Muscle layer of colon (tissue), 2 donors: ENCODE measurements around the gene CELF5.
A peak's percentile ranks its signal among the peaks of the same experiment; 100 is the strongest.
"Not testable (repeated sequence)": the region's sequence is repeated elsewhere in the genome, so short reads cannot be mapped to it uniquely, and the experiment has no call there.

ENCODE experiments used
- H3K27ac ChIP-seq: one replicate; pipeline ENCODE4 v1.7.0; 2013; ENCODE audit warnings: low read depth, mild to moderate bottlenecking, low read length, moderate library complexity
- H3K27me3 ChIP-seq, 2 donors: one replicate each; pipeline ENCODE4 v1.7.0; 2013; ENCODE audit warnings: low read length in 2 of 2, mild to moderate bottlenecking in 2 of 2; ENCODE audit not compliant: insufficient read depth in 2 of 2, control insufficient read depth in 1 of 2
- H3K36me3 ChIP-seq: one replicate; pipeline ENCODE4 v1.7.0; 2013; ENCODE audit warnings: mild to moderate bottlenecking, low read length; ENCODE audit not compliant: insufficient read depth
- H3K4me1 ChIP-seq: one replicate; pipeline ENCODE4 v1.7.0; 2013; ENCODE audit warnings: mild to moderate bottlenecking, low read length; ENCODE audit not compliant: insufficient read depth
- H3K4me3 ChIP-seq, 2 donors: one replicate each; pipeline ENCODE4 v1.7.0; 2013; ENCODE audit warnings: low read length in 2 of 2, low read depth in 1 of 2, mild to moderate bottlenecking in 1 of 2, moderate library complexity in 1 of 2
- H3K9ac ChIP-seq: one replicate; pipeline ENCODE4 v1.7.0; 2013; ENCODE audit warnings: low read length
- H3K9me3 ChIP-seq: one replicate; pipeline ENCODE4 v1.7.0; 2013; ENCODE audit warnings: mild to moderate bottlenecking, low read length
- donor health status: abdominal sarcoma.
- donor health status: Adenocarcinoma of cecum.

Gene CELF5

GRCh38 chr19:3336351-3336679 lies 111.9 kb downstream of the CELF5 start:
- Histone ChIP-seq H3K4me1 (peaks cover 44% of the 10 kb centered on the region), H3K27me3 (no peaks in the 10 kb centered on the region), H3K4me3 (peak overlapping the region in 1 of 2 donors; percentile 1), H3K27ac (peak overlapping the region; percentile 96), H3K9ac (peak overlapping the region; percentile 41), H3K36me3 (no peaks in the 10 kb centered on the region), H3K9me3 (no peaks in the 10 kb centered on the region)

DNA sequence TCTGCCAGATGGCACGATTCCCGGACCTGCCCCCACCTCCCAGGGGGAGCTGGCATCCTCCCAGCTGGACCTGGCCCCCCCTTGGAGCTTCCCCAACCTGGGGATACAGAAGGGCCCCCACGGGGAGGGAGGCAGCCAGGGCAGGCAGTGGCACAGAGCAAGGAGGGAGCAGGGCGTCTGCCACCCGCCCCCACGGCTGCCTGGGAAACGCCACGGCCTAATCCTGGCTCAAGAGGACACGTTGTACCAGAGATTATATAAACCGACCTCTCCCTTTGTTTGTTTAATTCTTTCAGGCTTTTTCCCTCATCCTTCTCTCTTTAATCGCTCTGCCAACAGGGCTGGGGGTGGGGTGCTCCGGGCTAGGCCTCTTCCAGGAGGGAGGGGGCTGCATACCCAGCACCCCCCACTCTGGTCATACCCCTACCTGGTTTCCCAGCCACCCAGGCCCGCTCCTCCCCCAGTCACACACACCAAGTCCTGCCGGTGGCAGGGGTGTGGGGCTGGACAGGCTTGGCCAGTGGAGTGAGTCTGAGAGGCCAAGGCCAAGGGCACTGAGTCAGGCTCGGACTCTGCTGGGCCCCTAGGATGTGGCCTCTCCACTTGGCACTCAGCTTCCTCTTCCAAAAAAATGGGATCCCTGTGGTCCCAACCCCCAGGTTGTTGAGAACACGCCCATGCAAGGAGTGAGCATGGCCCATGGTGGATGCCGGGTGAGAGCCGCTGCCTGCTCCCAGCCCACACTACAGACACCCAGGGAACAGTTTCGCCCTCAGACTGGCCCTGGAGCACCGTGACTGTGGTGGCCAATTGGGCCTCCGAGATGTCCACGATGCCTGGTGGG lies 112.4 kb downstream of the CELF5 start:
- Histone ChIP-seq H3K4me1 (peaks cover 44% of the 10 kb centered on the region), H3K27ac (peak overlapping the region; percentile 96), H3K36me3 (no peaks in the 10 kb centered on the region), H3K27me3 (no peaks in the 10 kb centered on the region), H3K9ac (peak overlapping the region; percentile 68), H3K9me3 (no peaks in the 10 kb centered on the region), H3K4me3 (peak overlapping the region in 1 of 2 donors; percentile 23)

- no peak overlapping the region for H3K4me3 ChIP-seq
- H3K27me3 ChIP-seq = no peaks in the 10 kb centered on the region
- H3K4me1 ChIP-seq = peaks cover 39% of the 10 kb centered on the region
- H3K36me3 ChIP-seq = no peaks in the 10 kb centered on the region
- H3K9ac ChIP-seq = no peak overlapping the region
- no peaks in the 10 kb centered on the region for H3K9me3 ChIP-seq
- no peak overlapping the region for H3K27ac ChIP-seq
Observed at GRCh38 chr19:3338541-3339181, 114.2 kb downstream of the CELF5 start.

GRCh38 chr19:3340340-3340739 lies 115.9 kb downstream of the CELF5 start:
- Histone ChIP-seq H3K9ac (no peak overlapping the region), H3K4me1 (peaks cover 29% of the 10 kb centered on the region), H3K9me3 (no peaks in the 10 kb centered on the region), H3K27me3 (no peaks in the 10 kb centered on the region), H3K27ac (peak overlapping the region; percentile 14), H3K36me3 (no peaks in the 10 kb centered on the region), H3K4me3 (no peak overlapping the region)

DNA sequence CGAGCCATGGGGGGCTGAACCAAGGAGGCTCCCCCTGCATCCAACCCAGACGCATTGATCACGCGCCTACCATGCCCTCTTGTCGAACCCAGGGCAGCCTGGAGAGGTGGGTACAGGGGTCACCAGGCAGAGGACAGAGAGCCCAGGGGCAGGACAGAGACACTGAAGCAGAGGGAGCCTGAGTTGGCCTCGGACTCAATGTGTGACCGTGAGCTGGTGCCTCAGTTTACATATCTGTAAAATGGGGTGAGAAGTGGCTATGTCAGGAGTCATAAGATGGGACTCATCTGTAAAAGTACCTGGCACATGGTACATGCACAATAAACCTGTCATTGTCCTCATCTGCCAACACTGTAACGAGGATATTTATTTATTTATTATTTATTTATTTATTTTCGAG lies 117.8 kb downstream of the CELF5 start:
- no peaks in the 10 kb centered on the region for H3K9me3 ChIP-seq
- no peak overlapping the region for H3K4me3 ChIP-seq
- H3K9ac ChIP-seq = no peak overlapping the region
- H3K27me3 ChIP-seq = no peaks in the 10 kb centered on the region
- no peaks in the 10 kb centered on the region for H3K36me3 ChIP-seq
- peaks cover 26% of the 10 kb centered on the region for H3K4me1 ChIP-seq
- H3K27ac ChIP-seq = no peak overlapping the region

DNA sequence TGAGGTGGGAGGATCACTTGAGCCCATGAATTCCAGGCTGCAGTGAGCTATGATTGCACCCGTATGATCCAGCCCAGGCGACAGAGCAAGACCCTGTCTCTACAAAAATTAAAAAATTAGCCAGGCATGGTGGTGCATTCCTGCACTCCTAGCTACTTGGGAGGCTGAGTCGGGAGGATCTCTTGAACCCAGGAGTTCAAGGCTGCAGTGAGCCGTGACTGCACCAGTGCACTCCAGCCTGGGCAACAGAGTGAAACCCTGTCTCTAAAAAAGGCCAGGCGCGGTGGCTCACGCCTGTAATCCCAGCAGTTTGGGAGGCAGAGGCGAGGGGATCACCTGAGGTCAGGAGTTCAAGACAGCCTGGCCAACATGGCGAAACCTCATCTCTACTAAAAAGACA lies 118.5 kb downstream of the CELF5 start:
- H3K27ac ChIP-seq, H3K9ac ChIP-seq, H3K4me3 ChIP-seq, H3K9me3 ChIP-seq, H3K27me3 ChIP-seq, H3K36me3 ChIP-seq: not testable (repeated sequence)
- peaks cover 22% of the 10 kb centered on the region for H3K4me1 ChIP-seq

GRCh38 chr19:3343619-3344502 lies 119.4 kb downstream of the CELF5 start:
- Histone ChIP-seq H3K9me3 (no peaks in the 10 kb centered on the region), H3K9ac (no peak overlapping the region), H3K27me3 (no peaks in the 10 kb centered on the region), H3K4me3 (peak overlapping the region in 1 of 2 donors; percentile 20), H3K27ac (peak overlapping the region; percentile 68), H3K4me1 (peaks cover 17% of the 10 kb centered on the region), H3K36me3 (no peaks in the 10 kb centered on the region)

DNA sequence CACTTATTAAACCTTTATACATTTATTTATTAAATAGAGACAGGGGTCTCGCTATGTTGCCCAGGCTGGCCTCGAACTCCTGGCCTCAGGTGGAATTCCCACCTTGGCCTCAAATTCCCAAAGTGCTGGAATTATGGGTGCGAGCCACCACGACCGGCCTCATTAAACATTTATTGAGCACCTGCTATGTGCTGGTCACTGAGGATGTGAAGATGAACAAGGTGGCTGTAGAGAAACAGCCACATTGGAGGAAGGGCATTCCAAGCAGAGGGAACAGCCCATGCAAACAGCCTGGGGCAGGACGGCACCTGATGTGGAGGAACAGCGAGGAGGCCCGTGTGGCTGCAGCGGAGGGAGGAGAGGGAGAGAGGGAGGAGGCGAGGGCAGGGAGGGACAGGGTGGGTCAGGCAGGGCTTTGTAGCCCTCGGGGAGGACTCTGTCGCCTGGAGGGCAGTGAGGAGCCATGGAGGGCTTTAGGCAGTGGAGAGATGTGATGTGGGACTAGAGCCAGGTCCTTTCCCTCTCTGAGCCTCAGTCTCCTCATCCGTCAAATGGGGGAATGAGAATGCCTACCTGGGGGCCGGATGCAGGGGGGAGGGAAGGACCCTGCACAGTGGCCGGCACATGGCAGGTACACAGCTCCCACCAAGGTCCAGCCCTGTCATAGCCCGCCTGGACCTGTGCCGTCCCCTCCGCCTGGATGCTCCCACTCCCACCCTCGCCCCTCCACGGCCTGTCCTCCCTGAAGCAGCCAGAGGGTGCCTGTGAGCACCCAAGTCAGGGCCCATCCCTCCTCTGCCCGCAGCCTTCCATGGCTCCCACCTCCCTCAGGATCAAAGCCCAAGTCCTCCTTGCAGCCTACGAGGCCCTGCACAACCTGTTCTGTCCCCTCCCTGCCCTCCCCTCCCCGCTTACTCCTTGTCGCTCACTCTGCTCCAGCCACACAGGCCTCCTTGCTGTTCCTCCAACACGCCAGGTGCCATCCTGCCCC lies 120.4 kb downstream of the CELF5 start:
- H3K27ac ChIP-seq = peak overlapping the region; percentile 52
- H3K4me3 ChIP-seq = no peak overlapping the region
- H3K27me3 ChIP-seq = no peaks in the 10 kb centered on the region
- H3K4me1 ChIP-seq = peaks cover 17% of the 10 kb centered on the region
- H3K9ac ChIP-seq = no peak overlapping the region
- H3K36me3 ChIP-seq = no peaks in the 10 kb centered on the region
- H3K9me3 ChIP-seq = no peaks in the 10 kb centered on the region

DNA sequence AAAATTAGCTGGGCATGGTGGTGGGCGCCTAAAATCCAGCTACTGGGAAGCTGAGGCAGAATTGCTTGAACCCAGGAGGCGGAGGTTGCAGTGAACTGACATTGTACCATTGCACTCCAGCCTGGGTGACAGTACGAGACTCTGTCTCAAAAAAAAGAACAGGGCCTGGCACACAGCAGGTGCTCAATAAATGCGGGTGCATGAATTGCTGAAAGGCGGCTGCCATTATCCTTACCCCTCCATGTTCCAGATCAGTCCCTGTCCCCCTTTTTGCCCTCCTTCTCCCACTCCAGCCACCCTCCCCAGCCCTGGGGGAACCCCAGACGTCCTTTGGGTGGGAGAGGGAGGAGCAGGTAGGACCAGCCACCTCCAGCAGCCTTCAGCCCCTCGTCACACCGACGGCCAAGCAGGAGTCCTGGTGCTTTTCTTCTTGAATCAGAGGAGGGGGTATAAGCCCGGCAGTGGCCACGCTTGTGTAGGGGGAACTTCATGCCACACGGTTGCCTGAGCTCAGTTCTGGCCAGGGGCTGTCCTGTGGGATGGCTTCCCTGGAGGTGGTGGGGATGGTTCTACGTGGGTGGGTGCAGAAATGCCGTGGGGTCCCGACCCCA lies 121.5 kb downstream of the CELF5 start:
- Histone ChIP-seq H3K9me3 (no peaks in the 10 kb centered on the region), H3K27me3 (no peaks in the 10 kb centered on the region), H3K4me1 (peaks cover 17% of the 10 kb centered on the region), H3K4me3 (no peak overlapping the region), H3K27ac (peak overlapping the region; percentile 92), H3K9ac (peak overlapping the region; percentile 22), H3K36me3 (no peaks in the 10 kb centered on the region)
